Liver (tissue), 9 donors: Measurements from ENCODE around the gene ACAD9. TPM values are rescaled to one million over a fixed set of nuclear protein-coding genes. Genes with fewer than 3 reads are reported as not detected.

ENCODE experiments used
- DNase-seq: peaks from one replicate; pipeline ENCODE4 v3.0.0-alpha.2; 2017; ENCODE audit warnings: low spot score
- H3K27ac ChIP-seq, 2 donors: one replicate each; pipeline ENCODE4 v1.7.0; 2013; ENCODE audit warnings: inconsistent platforms in 2 of 2, low read length in 2 of 2, control low read depth in 1 of 2, low read depth in 1 of 2, mild to moderate bottlenecking in 1 of 2
- H3K27me3 ChIP-seq, 4 donors: one replicate each; pipeline versions ENCODE4 v1.6.1 to v1.7.0; 2013; ENCODE audit warnings: low read length in 3 of 4, inconsistent platforms in 1 of 4, mild to moderate bottlenecking in 1 of 4, moderate library complexity in 1 of 4; ENCODE audit not compliant: control insufficient read depth in 4 of 4, insufficient read depth in 4 of 4
- H3K36me3 ChIP-seq, 4 donors: one replicate each; pipeline versions ENCODE4 v1.6.1 to v1.7.0; 2013; ENCODE audit warnings: low read length in 3 of 4, mild to moderate bottlenecking in 3 of 4, low read depth in 1 of 4, moderate library complexity in 1 of 4; ENCODE audit not compliant: control insufficient read depth in 4 of 4, insufficient read depth in 3 of 4
- H3K4me1 ChIP-seq, 4 donors: one replicate each; pipeline versions ENCODE4 v1.6.1 to v1.7.0; 2013; ENCODE audit warnings: low read length in 3 of 4, mild to moderate bottlenecking in 3 of 4, moderate library complexity in 1 of 4; ENCODE audit not compliant: control insufficient read depth in 4 of 4, insufficient read depth in 4 of 4
- H3K4me3 ChIP-seq, 3 donors: one replicate each; pipeline versions ENCODE4 v1.6.1 to v1.7.0; 2013; ENCODE audit warnings: low read length in 3 of 3, control low read depth in 1 of 3, low read depth in 1 of 3, mild to moderate bottlenecking in 1 of 3
- H3K9ac ChIP-seq, 2 donors: one replicate each; pipeline ENCODE4 v1.7.0; 2013; ENCODE audit warnings: low read length in 2 of 2, mild to moderate bottlenecking in 2 of 2, moderate library complexity in 2 of 2, control low read depth in 1 of 2, low read depth in 1 of 2
- H3K9me3 ChIP-seq, 4 donors: one replicate each; pipeline versions ENCODE4 v1.6.1 to v1.7.0; 2013; ENCODE audit warnings: low read length in 3 of 4; ENCODE audit not compliant: control insufficient read depth in 4 of 4
- EGR1 ChIP-seq, 2 donors: IDR thresholded peaks; 2 replicates each; pipeline ENCODE4 v1.6.1; 2016 to 2018; ENCODE audit warnings: antibody characterized with exemption in 2 of 2, low read depth in 2 of 2
- FOXA1 ChIP-seq: IDR thresholded peaks from 2 replicates; pipeline ENCODE4 v1.6.1; 2016; ENCODE audit warnings: antibody characterized with exemption
- FOXA2 ChIP-seq: IDR thresholded peaks from 2 replicates; pipeline ENCODE4 v1.6.1; 2016; ENCODE audit warnings: antibody characterized with exemption
- GABPA ChIP-seq, 2 donors: IDR thresholded peaks in 1 of 2; conservative IDR thresholded peaks in 1 of 2; 2 replicates each; pipeline ENCODE4 v1.6.1; 2016; ENCODE audit warnings: antibody characterized with exemption in 2 of 2, mild to moderate bottlenecking in 1 of 2, moderate library complexity in 1 of 2
- HNF4A ChIP-seq, 2 donors: conservative IDR thresholded peaks; 2 replicates each; pipeline ENCODE4 v1.6.1; 2016; ENCODE audit warnings: antibody characterized with exemption in 2 of 2, mild to moderate bottlenecking in 2 of 2
- HNF4G ChIP-seq: IDR thresholded peaks from 2 replicates; pipeline ENCODE4 v1.6.1; 2016; ENCODE audit warnings: antibody characterized with exemption
- JUND ChIP-seq, 2 donors: IDR thresholded peaks; 2 replicates each; pipeline ENCODE4 v1.6.1; 2016; ENCODE audit warnings: antibody characterized with exemption in 2 of 2
- NR2F2 ChIP-seq: IDR thresholded peaks from 2 replicates; pipeline ENCODE4 v1.6.1; 2016; ENCODE audit warnings: antibody characterized with exemption
- RAD21 ChIP-seq, 2 donors: IDR thresholded peaks; 2 replicates each; pipeline ENCODE4 v1.6.1; 2016; ENCODE audit warnings: antibody characterized with exemption in 2 of 2, mild to moderate bottlenecking in 2 of 2
- RXRA ChIP-seq, 2 donors: IDR thresholded peaks; 2 replicates each; pipeline ENCODE4 v1.6.1; 2017 to 2018; ENCODE audit warnings: antibody characterized with exemption in 2 of 2, mild to moderate bottlenecking in 1 of 2
- SP1 ChIP-seq: IDR thresholded peaks from 2 replicates; pipeline ENCODE4 v1.6.1; 2018; ENCODE audit warnings: antibody characterized with exemption, mild to moderate bottlenecking
- TAF1 ChIP-seq: conservative IDR thresholded peaks from 2 replicates; pipeline ENCODE4 v1.6.1; 2016; ENCODE audit warnings: antibody characterized with exemption, mild to moderate bottlenecking
- YY1 ChIP-seq: IDR thresholded peaks from 2 replicates; pipeline ENCODE4 v1.6.1; 2016; ENCODE audit warnings: antibody characterized with exemption, mild to moderate bottlenecking
- WGBS: extraction: QIAGEN DNeasy Blood & Tissue Kit; methylation state at CpG from one replicate; pipeline ENCODE4 v1.1.7; 2013; 5-methylcytosine and 5-hydroxymethylcytosine counted together
- polyA plus RNA-seq, 2 donors: library from polyadenylated mRNA; stranded (reverse) in 1 of 2; unstranded in 1 of 2; fragments of 200-250 nt in 1 of 2; fragments of >200 nt in 1 of 2; fragmentation: Nextera tagmentation in 1 of 2; extraction: Ambion mirVana in 1 of 2; gene quantifications; one replicate each; pipeline versions ENCODE4 v1.2.1 to v1.2.3, GENCODE V29; 2013 to 2015
- total RNA-seq, 2 donors: library from RNA; depleted of rRNA; stranded (reverse); fragments of >200 nt; gene quantifications; one replicate each; pipeline ENCODE4 v1.2.3, GENCODE V29; 2014
- TF ChIP-seq, protein P1 (sequence below): IDR thresholded peaks from 2 replicates; pipeline ENCODE4 v1.6.1; 2016; ENCODE audit warnings: antibody characterized with exemption
- TF ChIP-seq, protein P2 (sequence below): IDR thresholded peaks from 2 replicates; pipeline ENCODE4 v1.6.1; 2016; ENCODE audit warnings: antibody characterized with exemption
- TF ChIP-seq, protein P3 (sequence below): IDR thresholded peaks from 2 replicates; pipeline ENCODE4 v1.6.1; 2016; ENCODE audit warnings: antibody characterized with exemption
- TF ChIP-seq, protein P4 (sequence below): fragments of 150-350 bp; IDR thresholded peaks from 2 replicates; pipeline ENCODE4 v1.5.1; 2017; ENCODE audit warnings: improper control_type of control experiment, low read depth, low read length; ENCODE audit not compliant: missing input control
- TF ChIP-seq, protein P5 (sequence below): IDR thresholded peaks from 2 replicates; pipeline ENCODE4 v1.6.1; 2016; ENCODE audit warnings: antibody characterized with exemption, mild to moderate bottlenecking
- donor health status: healthy.
- donor health status: healthy.
- donor health status: healthy.
- donor health status: healthy.
- donor health status: healthy.

Gene ACAD9
- total and polyA plus RNA-seq, 4 donors, result 18.3 to 35.8 (median 27.2) TPM

DNA sequence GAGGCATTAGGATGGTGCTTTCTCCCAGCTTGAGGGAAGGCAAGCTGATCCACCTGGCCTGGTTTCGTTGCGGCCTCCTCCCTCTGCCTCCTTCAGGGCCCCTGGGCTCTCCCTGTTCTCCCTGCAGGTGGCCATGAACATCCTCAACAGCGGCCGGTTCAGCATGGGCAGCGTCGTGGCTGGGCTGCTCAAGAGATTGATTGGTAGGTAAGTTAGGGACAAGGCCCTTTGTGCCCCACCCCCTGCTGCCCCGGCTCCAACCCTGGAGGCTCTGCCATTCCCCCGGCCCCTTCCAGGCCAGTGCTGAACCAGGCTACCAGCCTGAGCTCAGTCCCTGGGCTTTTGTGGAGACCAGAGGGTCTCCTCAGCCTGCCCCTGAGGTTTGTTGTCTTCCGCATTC, 23.0 kb downstream of the ACAD9 start:
- WGBS, result 98% methylated on average over 9 of the region's 9 CpGs
- DNase-seq, result no peak
- H3K4me1 ChIP-seq, result no peaks in the 10 kb centered on the region
- no peaks in the 10 kb centered on the region for H3K27me3 ChIP-seq
- H3K9me3 ChIP-seq, result no peaks in the 10 kb centered on the region
- H3K4me3 ChIP-seq, result no peak overlapping the region
- H3K36me3 ChIP-seq, result peaks cover 21 to 87% (median 54%) of the 10 kb centered on the region in 4 donors
- H3K9ac ChIP-seq, result no peak overlapping the region
- no peak overlapping the region for H3K27ac ChIP-seq
- TF ChIP-seq, protein P1, sequence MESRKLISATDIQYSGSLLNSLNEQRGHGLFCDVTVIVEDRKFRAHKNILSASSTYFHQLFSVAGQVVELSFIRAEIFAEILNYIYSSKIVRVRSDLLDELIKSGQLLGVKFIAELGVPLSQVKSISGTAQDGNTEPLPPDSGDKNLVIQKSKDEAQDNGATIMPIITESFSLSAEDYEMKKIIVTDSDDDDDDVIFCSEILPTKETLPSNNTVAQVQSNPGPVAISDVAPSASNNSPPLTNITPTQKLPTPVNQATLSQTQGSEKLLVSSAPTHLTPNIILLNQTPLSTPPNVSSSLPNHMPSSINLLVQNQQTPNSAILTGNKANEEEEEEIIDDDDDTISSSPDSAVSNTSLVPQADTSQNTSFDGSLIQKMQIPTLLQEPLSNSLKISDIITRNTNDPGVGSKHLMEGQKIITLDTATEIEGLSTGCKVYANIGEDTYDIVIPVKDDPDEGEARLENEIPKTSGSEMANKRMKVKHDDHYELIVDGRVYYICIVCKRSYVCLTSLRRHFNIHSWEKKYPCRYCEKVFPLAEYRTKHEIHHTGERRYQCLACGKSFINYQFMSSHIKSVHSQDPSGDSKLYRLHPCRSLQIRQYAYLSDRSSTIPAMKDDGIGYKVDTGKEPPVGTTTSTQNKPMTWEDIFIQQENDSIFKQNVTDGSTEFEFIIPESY, result no peak
- TF ChIP-seq RXRA (IDR thresholded peaks at IDR 0.05), result no peak
- TF ChIP-seq HNF4A (conservative IDR thresholded peaks at IDR 0.05), result no peak
- TF ChIP-seq HNF4G, result no peak
- TF ChIP-seq GABPA (IDR thresholded peaks at IDR 0.05 in 1 of 2, conservative IDR thresholded peaks at IDR 0.05 in 1 of 2), result no peak
- no peak for TF ChIP-seq JUND (IDR thresholded peaks at IDR 0.05)
- no peak for TF ChIP-seq TAF1
- TF ChIP-seq, protein P2, sequence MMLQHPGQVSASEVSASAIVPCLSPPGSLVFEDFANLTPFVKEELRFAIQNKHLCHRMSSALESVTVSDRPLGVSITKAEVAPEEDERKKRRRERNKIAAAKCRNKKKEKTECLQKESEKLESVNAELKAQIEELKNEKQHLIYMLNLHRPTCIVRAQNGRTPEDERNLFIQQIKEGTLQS, result no peak
- no peak for TF ChIP-seq FOXA2
- no peak for TF ChIP-seq NR2F2
- TF ChIP-seq, protein P3, sequence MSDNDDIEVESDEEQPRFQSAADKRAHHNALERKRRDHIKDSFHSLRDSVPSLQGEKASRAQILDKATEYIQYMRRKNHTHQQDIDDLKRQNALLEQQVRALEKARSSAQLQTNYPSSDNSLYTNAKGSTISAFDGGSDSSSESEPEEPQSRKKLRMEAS, result no peak
- TF ChIP-seq, protein P4, sequence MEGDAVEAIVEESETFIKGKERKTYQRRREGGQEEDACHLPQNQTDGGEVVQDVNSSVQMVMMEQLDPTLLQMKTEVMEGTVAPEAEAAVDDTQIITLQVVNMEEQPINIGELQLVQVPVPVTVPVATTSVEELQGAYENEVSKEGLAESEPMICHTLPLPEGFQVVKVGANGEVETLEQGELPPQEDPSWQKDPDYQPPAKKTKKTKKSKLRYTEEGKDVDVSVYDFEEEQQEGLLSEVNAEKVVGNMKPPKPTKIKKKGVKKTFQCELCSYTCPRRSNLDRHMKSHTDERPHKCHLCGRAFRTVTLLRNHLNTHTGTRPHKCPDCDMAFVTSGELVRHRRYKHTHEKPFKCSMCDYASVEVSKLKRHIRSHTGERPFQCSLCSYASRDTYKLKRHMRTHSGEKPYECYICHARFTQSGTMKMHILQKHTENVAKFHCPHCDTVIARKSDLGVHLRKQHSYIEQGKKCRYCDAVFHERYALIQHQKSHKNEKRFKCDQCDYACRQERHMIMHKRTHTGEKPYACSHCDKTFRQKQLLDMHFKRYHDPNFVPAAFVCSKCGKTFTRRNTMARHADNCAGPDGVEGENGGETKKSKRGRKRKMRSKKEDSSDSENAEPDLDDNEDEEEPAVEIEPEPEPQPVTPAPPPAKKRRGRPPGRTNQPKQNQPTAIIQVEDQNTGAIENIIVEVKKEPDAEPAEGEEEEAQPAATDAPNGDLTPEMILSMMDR, result no peak
- TF ChIP-seq YY1, result no peak
- TF ChIP-seq, protein P5, sequence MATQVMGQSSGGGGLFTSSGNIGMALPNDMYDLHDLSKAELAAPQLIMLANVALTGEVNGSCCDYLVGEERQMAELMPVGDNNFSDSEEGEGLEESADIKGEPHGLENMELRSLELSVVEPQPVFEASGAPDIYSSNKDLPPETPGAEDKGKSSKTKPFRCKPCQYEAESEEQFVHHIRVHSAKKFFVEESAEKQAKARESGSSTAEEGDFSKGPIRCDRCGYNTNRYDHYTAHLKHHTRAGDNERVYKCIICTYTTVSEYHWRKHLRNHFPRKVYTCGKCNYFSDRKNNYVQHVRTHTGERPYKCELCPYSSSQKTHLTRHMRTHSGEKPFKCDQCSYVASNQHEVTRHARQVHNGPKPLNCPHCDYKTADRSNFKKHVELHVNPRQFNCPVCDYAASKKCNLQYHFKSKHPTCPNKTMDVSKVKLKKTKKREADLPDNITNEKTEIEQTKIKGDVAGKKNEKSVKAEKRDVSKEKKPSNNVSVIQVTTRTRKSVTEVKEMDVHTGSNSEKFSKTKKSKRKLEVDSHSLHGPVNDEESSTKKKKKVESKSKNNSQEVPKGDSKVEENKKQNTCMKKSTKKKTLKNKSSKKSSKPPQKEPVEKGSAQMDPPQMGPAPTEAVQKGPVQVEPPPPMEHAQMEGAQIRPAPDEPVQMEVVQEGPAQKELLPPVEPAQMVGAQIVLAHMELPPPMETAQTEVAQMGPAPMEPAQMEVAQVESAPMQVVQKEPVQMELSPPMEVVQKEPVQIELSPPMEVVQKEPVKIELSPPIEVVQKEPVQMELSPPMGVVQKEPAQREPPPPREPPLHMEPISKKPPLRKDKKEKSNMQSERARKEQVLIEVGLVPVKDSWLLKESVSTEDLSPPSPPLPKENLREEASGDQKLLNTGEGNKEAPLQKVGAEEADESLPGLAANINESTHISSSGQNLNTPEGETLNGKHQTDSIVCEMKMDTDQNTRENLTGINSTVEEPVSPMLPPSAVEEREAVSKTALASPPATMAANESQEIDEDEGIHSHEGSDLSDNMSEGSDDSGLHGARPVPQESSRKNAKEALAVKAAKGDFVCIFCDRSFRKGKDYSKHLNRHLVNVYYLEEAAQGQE, result no peak
- no peak for TF ChIP-seq SP1
- no peak for TF ChIP-seq EGR1 (IDR thresholded peaks at IDR 0.05; ENCODE audit: low read depth in 2 of 2)
- no peak for TF ChIP-seq FOXA1
- no peak for TF ChIP-seq RAD21 (IDR thresholded peaks at IDR 0.05)
